ENCODE measurements around the gene TCF23. TPM values are rescaled to one million over a fixed set of nuclear protein-coding genes. Genes with fewer than 3 reads are reported as not detected.

Gene TCF23
- total and polyA plus RNA-seq, 2 experiments from 2014 or later, result not detected

- no peak overlapping the region for H3K4me3 ChIP-seq
- no peaks in the 10 kb centered on the region for H3K36me3 ChIP-seq
- no peak overlapping the region for H3K27ac ChIP-seq
- peaks cover 9% of the 10 kb centered on the region for H3K27me3 ChIP-seq
- DNase-seq (ENCODE audit: low read depth in 1 of 2, low spot score in 1 of 2), result no peak
- H3K4me1 ChIP-seq (ENCODE audit: low read depth), result no peaks in the 10 kb centered on the region
- no peak for TF ChIP-seq CTCF (IDR thresholded peaks at IDR 0.05; ENCODE audit: low read depth, low read length)
- H3K9me3 ChIP-seq (ENCODE audit: low read depth), result no peaks in the 10 kb centered on the region
Observed at GRCh38 chr2:27145682-27146081, 3.1 kb upstream of the TCF23 start.

GRCh38 chr2:27147935-27148334 lies 869 bp upstream of the TCF23 start:
- H3K27me3 ChIP-seq, result peaks cover 6% of the 10 kb centered on the region
- no peaks in the 10 kb centered on the region for H3K4me1 ChIP-seq (ENCODE audit: low read depth)
- no peak overlapping the region for H3K4me3 ChIP-seq
- H3K9me3 ChIP-seq (ENCODE audit: low read depth), result no peaks in the 10 kb centered on the region
- no peaks in the 10 kb centered on the region for H3K36me3 ChIP-seq
- no peak for TF ChIP-seq CTCF (IDR thresholded peaks at IDR 0.05; ENCODE audit: low read depth, low read length)
- no peak overlapping the region for H3K27ac ChIP-seq
- no peak for DNase-seq (ENCODE audit: low read depth in 1 of 2, low spot score in 1 of 2)

GRCh38 chr2:27149570-27150405 lies 984 bp downstream of the TCF23 start:
- Histone ChIP-seq H3K9me3 (ENCODE audit: low read depth) (no peaks in the 10 kb centered on the region), H3K4me1 (ENCODE audit: low read depth) (peaks cover 4% of the 10 kb centered on the region), H3K36me3 (no peaks in the 10 kb centered on the region), H3K4me3 (no peak overlapping the region), H3K27ac (no peak overlapping the region), H3K27me3 (no peaks in the 10 kb centered on the region)
- DNase-seq (ENCODE audit: low read depth in 1 of 2, low spot score in 1 of 2), result no peak
- no peak for TF ChIP-seq CTCF (IDR thresholded peaks at IDR 0.05; ENCODE audit: low read depth, low read length)

GRCh38 chr2:27150639-27151230 lies 1.9 kb downstream of the TCF23 start:
- H3K36me3 ChIP-seq, result no peaks in the 10 kb centered on the region

More at GRCh38 chr2:27150639-27151230, 1.9 kb downstream of the TCF23 start:
- no peak for TF ChIP-seq CTCF (IDR thresholded peaks at IDR 0.05; ENCODE audit: low read depth, low read length)
- Histone ChIP-seq H3K9me3 (ENCODE audit: low read depth) (no peaks in the 10 kb centered on the region), H3K4me1 (ENCODE audit: low read depth) (peaks cover 9% of the 10 kb centered on the region), H3K4me3 (no peak overlapping the region), H3K27me3 (no peaks in the 10 kb centered on the region), H3K27ac (no peak overlapping the region)
- DNase-seq (ENCODE audit: low read depth in 1 of 2, low spot score in 1 of 2), result no peak

All from cardiac muscle cell (in vitro differentiated cells and primary cell).